CD4-positive, alpha-beta T cell treated with Interleukin-17A for 1 hour (primary cell): ENCODE results near the gene AANAT.
A peak's percentile ranks its signal among the peaks of the same experiment; 100 is the strongest.

Experiments
- DNase-seq: peaks from one replicate; pipeline ENCODE4 v3.0.0-alpha.2; 2020

The AANAT gene

DNA sequence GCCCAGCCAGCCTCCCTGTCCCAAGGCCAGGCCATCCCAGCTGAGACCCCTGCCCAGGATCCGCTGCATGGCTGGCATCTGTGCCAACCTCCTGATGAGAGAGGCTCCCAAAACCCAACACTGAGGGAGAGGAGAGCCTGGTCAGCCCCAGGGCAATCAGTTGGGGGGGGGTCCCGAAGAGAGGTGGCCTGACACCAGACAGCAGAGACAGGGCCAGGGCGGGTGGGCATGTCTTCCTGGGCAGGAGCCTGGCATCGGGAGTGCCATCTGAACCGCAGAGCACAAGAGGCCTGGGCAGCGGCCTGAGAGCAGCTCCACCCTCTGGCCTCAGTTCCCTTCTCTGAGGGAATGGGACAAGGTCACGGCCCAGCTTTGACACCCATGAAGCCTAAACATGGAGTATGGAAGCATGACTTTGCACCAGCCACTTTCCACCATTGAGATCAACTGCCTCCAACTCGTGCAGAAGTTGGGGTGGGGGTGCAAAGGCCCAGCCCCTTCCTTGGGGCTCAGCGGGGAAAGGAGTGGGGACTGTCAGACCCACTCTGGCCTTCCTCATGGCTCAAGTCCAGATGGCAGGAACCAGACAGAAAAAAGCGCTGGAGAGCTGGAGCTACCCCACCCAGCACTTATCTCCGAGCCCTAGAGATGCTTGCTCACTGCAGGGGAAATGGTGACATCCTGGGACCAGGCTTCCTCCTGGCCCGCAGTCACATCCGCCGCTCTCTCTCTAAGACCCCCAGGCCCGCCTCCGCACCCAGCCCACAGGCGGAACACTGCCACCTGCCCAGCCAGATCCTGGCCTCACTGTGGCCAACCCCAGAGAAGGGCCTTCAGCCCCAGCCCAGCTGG, 24.1 kb downstream of the AANAT start:
- no peak for DNase-seq

- peak; percentile 25 for DNase-seq
These were observed 25.0 kb downstream of the AANAT start for GRCh38 chr17:76492123-76492988.

- peak; percentile 59 for DNase-seq
These were observed 25.6 kb downstream of the AANAT start for GRCh38 chr17:76492989-76493501.

DNA sequence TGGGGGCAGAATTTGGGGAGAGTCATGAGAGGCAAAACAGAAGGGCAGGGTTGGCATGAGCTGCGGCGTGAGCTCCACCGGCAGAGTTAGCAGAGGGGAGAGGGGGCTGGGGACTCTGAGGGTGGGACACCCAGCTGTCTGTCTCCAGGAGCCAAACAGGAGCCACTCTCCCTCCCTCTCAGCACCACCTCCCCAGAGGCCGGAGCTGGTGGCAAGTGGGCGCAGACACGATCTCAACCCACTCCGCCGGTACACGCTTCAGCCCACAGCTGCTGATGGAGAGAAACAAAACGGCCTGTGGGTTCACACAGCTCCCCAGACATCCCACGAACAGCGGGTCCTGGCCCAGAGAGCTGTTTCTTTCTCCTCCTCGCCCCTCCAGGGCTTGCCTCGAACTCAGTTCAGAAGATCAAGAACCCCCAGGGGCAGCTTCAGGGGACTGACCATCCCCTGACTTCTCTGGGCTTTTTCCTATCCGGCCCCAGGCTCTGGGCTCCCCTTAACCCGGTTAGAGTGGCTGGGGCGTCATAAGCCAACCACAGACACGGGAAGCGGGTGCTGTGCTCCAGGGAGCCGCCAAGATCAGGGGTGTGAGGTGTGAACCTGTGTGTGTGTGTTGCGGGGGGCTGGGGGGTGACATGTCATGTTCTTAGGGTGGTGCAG, 26.2 kb downstream of the AANAT start:
- peak; percentile 57 for DNase-seq

DNA sequence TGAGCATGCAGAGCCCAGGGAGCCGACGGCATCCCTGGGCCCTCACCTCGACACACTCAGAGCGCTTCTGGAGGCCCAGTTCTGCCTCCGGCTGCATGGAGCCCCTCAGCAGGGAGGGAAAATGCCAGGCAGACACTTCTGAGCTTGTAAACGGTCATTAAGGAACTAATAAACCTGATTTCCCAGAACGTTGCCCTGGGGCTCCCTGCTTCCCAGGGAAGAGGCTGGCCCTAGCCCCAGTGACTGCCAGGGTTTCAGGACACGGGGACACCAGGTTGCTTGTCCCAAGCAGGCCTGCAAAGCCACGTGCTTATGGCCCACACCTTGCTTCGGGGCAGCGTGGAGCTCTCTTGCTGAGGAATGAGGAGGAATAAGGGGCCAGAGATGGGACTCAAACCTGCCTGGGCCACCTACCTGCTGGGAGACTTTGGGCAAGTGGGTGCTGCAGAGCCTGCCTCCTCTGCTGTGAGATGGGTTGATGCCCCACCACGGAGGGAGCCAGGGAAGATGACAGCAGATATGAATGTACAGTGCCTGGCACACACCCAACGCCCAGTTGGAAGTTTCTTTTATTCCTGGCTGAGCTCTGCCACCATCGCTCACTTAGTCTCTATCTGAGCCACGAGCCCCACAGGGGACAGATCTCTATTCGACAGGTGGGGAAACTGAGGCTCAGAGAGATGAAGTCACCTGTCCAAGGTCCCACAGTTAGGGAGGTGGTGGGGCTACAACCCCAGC, 28.4 kb downstream of the AANAT start:
- no peak for DNase-seq

- no peak for DNase-seq
These were observed 29.1 kb downstream of the AANAT start for GRCh38 chr17:76496464-76496863.

GRCh38 chr17:76497699-76497978, 30.2 kb downstream of the AANAT start:
- DNase-seq: no peak

DNA sequence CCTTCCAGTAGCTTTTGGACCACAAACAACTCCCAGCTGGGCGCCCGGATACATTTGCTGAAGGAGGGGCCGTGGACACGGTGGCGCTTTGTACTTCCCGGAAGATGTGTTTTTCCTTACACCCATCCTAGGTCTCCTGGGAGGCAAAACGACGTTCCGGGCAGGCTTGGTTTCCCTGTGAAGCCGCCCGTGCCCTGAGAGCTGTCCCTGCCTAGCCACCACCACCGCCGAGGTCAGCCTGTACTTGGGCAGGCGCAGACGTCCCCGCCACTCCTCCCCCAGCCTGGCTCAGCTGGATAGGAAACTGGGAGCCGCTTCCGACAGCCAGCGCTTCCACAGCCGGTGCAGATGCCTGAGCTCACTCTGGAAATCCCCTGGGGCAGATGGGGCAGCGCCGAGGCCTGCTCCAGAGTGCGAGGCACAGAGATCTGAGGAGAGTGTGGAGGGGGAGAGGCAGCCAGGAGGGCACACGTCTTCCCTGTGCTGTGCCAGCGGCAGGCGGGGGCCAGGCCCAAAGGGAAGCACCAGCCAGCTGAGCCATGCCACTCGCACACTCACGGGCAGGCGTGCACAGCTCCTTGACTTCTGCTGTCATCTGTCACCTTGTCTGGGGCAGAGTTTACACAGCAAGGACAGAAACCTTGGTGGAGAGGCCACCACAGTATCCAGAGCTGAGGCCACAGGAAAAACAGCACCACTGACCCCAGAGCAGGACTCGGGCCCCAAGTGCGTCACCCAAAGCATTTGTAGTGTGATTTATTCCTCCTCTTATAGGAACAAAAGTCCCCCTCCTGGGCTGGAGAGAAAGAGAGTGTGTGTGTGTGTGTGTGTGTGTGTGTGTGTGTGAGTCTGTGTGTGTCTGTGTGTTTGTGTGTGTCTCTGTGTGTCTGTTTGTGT, 30.8 kb downstream of the AANAT start:
- DNase-seq: no peak

- peak; percentile 37 for DNase-seq
These were observed 31.5 kb downstream of the AANAT start for GRCh38 chr17:76498876-76499251.

DNA sequence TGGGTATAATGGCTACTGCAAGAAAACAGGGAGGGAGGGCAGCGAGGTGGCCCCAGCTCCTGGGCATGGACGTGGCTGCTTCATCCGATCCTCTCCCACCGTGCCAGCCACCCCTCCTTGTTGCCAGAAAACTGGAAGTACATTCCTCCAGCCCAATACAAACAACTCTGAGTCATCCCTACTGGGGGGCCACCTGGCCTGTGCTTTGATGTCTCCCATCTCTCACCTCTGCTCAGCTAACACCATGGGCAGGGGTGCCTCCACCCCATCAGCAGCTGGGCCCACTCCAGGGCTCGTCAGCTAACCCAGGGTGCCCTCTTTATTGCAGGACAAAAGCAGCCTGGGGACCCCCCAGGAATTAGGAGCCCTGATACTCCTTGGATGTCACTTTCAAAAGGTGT, 31.9 kb downstream of the AANAT start:
- no peak for DNase-seq

GRCh38 chr17:76500074-76500746, 32.8 kb downstream of the AANAT start:
- DNase-seq: no peak

- DNase-seq: no peak
These were observed 33.3 kb downstream of the AANAT start for GRCh38 chr17:76500747-76501017.

DNA sequence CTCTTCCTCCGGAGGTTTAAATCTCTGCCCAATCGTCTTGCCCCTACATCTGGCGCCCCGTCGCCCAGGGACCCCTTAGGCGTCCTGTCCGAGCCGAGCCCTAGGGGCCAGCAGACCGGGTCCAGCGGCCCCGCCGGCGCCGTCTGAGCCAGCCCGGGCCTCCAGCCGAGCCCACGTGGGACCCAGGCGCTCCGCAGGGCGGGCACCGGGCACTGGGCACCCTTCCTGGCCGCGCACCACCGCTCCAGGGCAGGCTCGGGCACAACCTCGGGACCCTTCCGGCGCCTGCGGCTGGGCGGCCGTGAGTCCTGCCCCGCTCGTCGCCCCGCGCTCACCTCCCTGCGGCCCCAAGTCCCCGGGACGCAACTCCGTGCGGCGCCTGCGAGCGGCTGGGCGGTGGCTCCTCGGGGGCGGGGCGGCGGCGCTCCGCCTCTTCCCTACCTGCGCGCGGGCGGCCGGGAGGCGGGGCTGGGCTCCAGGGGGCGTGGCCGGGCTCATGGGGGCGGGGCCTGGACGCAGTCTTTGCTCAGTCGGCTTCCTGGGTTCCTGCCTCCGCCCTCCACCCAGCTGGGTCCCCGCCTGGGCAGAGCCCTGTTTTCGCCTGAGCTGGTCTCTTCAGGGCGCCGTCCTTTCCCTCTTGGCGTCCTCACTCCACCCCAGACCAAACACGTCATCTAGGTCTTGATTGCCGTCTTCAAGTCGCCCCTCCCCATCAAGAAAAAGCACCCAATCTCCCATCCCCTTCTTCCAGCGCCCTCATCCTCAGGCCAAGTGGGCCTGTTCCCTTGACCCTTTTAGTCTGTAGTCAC, 33.8 kb downstream of the AANAT start, which contains the start of gene RHBDF2:
TSS of gene RHBDF2 (minus strand) at position 406 of the 809 bp plus-strand sequence. CDS start 19,899 bp downstream, outside the sequence.
- peak; percentile 97 for DNase-seq

DNA sequence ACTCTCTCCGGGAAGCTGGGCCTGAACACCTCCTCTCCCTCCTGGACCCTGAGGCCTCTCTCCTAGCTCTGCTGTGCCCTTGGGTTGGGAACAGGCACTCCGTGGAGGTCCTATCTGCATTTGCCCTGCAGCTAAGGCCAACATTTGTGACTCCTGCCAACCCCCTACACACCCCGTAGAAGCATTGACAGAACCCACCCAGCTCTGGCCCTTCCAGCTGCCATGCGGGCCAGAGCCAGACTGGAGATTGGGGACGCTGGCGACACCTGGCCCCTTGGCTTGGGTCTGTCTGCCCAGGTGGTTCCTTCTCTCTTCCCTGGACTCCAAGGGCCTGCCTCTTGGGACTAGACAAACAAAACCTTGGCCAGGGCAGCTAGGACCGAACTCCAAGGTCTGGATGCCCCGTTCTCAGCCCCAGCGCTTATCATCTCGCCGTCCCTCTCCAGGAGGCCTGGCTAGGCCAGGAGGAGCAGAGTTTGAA, 34.5 kb downstream of the AANAT start:
- no peak for DNase-seq

DNA sequence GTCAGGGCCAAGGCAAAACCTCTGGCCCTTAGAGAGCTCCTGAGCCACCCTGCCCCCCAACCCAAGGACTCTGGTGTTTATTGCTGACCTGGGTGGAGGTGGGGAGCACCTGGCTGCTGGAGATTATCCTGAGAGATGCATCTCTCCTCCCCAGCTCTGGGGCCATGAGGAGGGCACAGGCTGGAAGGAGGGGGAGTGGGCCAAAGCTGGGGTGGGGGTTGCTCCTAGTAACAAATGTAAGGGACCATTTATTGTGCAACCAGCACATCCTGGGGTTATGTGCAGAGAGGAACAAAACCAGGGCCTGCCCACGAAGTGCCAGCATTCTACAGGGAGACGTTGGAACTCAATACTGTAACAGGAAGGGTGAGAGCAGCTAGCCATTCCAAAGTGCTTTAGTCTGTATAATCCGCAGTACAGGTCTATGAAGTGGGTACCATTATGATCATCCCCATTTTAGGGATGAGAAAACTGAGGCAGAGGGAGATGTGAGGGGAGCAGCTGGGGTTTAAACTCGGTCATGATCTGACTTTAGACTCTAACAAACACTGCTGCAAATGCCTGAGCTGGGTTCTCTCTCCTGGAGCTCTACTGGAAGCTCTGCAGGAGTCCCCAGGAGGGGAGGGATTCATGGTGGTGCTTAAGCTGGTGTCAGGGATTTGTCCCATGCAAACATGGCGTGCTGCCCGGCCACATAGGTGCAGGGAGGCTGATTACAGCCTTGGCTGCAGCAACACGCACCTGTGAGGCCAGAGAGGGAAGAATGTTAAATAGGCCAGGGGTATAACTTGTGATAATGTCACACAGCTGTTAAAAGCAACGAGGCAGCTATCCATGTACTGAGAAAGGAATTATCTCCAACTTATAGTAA, 35.2 kb downstream of the AANAT start:
- DNase-seq: no peak

DNA sequence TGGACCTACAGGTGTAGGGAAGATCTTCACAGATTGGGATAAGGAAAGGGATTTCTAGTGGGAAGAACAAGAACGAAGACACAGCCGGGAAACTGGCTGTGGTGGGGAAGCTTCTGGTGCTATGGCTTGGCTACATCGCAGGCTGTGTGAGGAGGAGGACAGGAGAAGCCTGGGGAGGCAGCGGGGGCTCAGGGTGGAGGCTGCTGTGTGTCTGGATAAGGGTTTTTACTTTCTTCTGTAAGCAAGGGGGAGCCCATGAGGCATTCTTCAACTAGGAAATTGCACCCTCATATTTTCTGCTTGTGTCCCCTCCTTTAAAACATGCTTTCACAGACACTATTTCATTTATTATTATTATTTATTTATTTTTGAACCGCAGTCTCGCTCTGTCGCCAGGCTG, 36.7 kb downstream of the AANAT start:
- DNase-seq: no peak

- DNase-seq: peak; percentile 93
These were observed 39.3 kb downstream of the AANAT start for GRCh38 chr17:76506408-76507345.
